GM12891 (cell line): Measurements from ENCODE around the gene ZBTB46.

Source experiments
- DNase-seq: peaks from one replicate; pipeline ENCODE4 v3.0.0; 2011; ENCODE audit warnings: low spot score; ENCODE audit not compliant: insufficient read length
- FAIRE-seq: peaks from 2 replicates; lab custom pipeline; 2011; peaks lifted over from hg19 to GRCh38; lab: Jason Lieb, UNC
- PAX5 ChIP-seq: IDR thresholded peaks from 2 replicates; pipeline ENCODE4 v1.6.1; 2011; ENCODE audit warnings: low read length, moderate library complexity, mild to moderate bottlenecking; ENCODE audit not compliant: insufficient read depth, severe bottlenecking
- POLR2A ChIP-seq: IDR thresholded peaks from 2 replicates; pipeline ENCODE4 v1.6.1; 2011; ENCODE audit warnings: low read depth, low read length, control low read depth
- POLR2AphosphoS5 ChIP-seq: IDR thresholded peaks from 2 replicates; pipeline ENCODE4 v1.6.1; 2011; ENCODE audit warnings: low read depth, low read length, control low read depth
- POU2F2 ChIP-seq: IDR thresholded peaks from 2 replicates; pipeline ENCODE4 v1.6.1; 2011; ENCODE audit warnings: low read depth, mild to moderate bottlenecking, control low read depth, low read length, moderate library complexity
- SPI1 ChIP-seq: IDR thresholded peaks from 2 replicates; pipeline ENCODE4 v1.6.1; 2011; ENCODE audit warnings: low read depth, low read length, control low read depth
- TAF1 ChIP-seq: IDR thresholded peaks from 2 replicates; pipeline ENCODE4 v1.6.1; 2011; ENCODE audit warnings: low read depth, low read length, control low read depth

The ZBTB46 gene

DNA sequence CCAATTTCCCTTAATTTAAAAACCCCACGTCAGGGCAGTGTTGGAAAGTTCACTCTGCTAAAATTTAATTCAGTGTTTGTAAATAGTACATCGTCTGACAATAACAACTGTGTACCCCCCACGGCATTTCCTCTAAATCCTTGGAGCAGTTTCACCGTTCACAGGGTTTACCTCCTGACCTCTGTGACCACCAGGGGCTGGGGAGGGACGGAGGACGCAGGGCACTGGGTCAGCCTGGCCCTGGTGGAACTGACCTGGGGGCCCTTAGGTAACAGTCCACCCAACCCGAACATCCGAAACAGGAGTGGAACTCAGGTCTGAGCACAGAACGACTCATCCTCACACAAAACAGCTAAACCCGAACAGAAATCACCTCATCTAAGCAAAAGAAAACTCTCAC lies 2.1 kb downstream of the ZBTB46 start:
- FAIRE-seq (no peak), DNase-seq (no peak)
- TF ChIP-seq SPI1 (no peak), POLR2AphosphoS5 (no peak), POU2F2 (no peak), PAX5 (no peak), TAF1 (no peak), POLR2A (no peak)

DNA sequence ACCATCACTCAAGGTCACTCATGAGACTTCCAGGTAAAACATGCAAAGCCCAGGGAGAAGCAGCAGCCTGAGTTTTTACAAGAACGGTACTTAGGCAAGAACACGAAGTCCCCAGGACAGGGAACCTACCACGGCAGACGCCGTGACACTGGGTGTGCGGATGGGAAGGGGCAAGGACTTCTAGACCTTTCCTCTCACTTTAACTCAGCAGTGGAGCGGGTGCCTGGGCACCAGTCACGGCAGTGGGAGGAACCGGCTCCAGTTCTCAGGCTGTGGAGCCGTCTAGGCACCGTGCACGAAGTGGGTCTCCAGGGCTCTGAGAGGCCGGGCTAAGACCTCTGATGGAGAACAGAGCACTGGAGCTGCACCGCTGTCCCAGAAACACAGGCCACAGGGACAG lies 2.5 kb downstream of the ZBTB46 start:
- DNase-seq (no peak), FAIRE-seq (no peak)
- TF ChIP-seq TAF1 (no peak), SPI1 (no peak), PAX5 (no peak), POU2F2 (no peak), POLR2A (no peak), POLR2AphosphoS5 (no peak)

DNA sequence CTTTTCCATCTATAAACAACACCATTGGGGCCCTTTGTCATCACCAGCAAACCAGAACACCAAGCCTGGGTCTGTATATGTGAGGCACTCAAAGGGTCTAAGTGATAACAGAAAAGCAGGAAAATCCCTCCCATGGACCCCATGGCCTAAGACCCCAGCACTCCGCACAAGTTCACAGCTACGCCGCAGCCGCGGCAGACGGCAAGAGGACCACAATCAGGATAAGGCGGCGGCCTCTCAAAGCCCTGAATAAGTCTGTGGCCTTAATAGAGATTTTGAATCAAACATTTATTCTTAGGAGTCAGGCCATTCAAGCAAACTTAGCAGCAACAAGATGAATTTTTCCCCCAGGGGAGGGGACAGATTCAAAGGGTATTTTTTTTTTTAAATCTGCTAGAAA lies 2.9 kb downstream of the ZBTB46 start:
- no peak for FAIRE-seq

DNA sequence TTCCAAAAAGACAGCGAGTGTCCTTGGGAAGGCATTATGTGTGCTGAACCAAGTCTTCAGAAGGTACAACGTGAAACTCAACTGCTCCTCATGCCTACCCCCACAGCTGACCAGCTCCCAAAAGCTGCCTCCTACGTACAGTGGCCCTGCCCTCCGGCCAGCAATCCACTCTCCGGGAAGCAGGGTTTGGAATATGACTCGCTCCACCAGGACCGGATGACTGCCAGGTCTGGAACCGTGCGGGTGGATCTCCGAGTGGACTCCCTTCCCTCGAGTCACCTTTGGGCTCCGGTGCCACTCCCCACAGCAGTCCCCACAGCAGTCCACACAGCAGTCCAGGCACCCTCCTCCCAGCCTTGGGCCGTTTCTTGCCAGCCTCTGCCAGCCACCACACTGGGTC lies 4.3 kb downstream of the ZBTB46 start:
- TF ChIP-seq TAF1 (no peak), SPI1 (no peak), PAX5 (no peak), POLR2AphosphoS5 (no peak), POLR2A (no peak), POU2F2 (no peak)
- DNase-seq (no peak), FAIRE-seq (no peak)

More for the DNA sequence above, 2.9 kb downstream of the ZBTB46 start:
- TF ChIP-seq POLR2AphosphoS5 (no peak), PAX5 (no peak), POU2F2 (no peak), POLR2A (no peak), TAF1 (no peak), SPI1 (no peak)
- no peak for DNase-seq

DNA sequence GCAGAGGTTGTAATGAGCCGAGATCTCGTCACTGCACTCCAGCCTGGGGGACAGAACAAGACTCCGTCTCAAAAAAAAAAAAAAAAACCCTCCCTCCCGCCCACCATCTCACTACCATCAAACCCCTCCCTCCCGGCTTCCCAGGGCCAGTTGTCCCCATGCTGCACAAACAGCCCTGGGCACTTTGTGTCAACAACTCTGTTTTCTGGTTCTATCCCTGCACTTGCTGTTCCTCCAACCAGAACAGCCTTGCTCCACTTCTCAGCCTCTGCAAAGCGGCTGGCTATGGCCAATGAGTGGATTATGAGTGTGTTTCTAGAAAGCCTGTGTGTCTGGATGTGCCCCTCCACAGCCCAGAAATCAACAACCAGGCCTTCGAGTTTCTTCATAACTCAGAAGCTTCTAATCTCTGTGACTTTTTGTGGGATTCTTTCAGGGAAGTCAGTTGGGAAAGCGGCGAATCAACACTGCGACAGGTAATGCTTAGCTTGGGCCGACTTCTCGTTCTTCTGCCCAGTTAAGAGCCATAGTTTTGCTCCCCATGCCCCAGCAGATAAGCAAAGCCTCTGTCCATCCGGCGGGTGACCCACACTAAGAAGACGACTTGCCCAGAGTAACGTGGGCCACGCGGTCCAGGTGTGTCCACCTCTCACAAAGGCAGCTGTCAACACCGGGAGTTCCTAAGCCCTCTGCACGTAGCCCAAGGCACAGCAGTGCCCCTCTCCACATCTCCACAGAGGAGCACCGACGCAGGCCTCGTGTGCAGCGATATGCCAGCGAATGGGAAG lies 5.5 kb downstream of the ZBTB46 start:
- TF ChIP-seq POU2F2 (no peak), SPI1 (no peak), POLR2AphosphoS5 (no peak), POLR2A (no peak), PAX5 (no peak), TAF1 (no peak)
- FAIRE-seq = no peak

DNA sequence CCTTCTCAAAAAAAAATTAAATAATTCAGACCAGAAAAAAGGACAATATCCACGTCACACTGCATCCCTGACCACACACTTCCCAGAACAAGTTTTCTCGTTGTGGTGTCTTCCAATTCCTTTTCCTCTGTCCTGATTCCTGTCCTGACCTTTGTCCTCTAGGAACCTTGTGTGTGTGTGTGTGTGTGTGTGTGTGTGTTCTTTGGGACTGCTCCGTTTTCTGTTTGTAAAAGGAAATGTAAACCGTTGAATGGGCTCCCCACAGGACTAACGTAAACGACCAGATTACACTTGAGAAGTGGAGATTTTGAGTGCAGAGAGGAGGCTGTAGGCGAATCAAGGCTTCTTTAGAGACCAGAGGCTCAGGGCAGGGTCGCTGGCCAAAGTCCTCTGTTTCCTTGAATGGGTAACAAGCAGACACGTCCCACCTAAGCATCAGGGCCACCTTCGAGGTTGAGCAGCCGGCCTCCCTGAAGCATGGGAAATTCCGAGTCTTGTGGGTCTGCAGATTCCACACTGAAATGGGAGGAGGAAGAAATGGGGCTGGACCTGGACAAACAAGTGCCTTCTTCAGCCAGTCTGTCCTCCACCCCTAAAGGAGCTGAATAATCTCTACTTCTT lies 7.3 kb downstream of the ZBTB46 start:
- DNase-seq = no peak
- no peak for FAIRE-seq
- TF ChIP-seq POLR2AphosphoS5 (no peak), TAF1 (no peak), POU2F2 (no peak), SPI1 (no peak), PAX5 (no peak), POLR2A (no peak)

More for the DNA sequence above, 5.5 kb downstream of the ZBTB46 start:
- DNase-seq = no peak

DNA sequence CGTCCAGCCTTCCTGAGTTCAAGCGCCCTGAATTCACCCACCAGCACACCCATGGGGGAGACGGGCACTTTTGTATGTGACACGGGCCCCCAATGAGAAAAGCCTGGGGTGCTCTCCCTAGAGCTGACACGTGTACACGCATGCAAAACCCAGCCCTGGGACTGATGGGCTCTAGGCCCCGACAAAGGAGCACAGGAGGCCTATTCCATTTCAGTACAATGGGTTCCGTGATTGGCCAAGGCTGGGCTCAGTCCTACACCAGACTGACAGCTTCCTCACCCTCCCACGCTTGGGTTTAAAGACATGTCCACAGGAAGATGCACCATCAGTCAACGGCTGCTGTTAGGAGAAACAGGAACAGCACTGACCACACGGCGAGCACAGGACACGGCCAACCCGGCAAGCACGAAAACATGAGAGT lies 8.8 kb downstream of the ZBTB46 start:
- no peak for TF ChIP-seq SPI1
- TF ChIP-seq PAX5 = no peak
- TF ChIP-seq POLR2A = no peak
- TF ChIP-seq TAF1 = no peak
- TF ChIP-seq POLR2AphosphoS5 = no peak
- no peak for TF ChIP-seq POU2F2
- FAIRE-seq = no peak

DNA sequence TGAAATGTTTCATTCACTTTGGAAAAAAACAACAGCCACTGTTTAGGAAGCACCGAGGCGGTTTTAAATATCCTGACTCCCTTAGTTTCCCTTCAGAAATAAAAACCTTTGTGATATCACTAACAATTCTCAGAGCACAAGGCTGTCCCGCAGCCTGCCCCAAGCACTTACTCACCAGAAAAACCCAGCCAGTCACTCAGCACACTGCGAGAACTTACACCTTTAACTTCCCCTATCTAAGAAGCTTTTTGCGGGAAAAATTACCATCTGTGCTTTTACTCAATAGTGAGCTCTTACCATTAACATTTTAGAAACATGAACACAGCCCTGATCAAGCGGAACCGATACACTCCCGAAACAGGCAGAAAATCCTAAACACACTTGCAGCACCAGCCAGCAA lies 9.3 kb downstream of the ZBTB46 start:
- DNase-seq = no peak
- FAIRE-seq = no peak
- no peak for TF ChIP-seq POLR2A
- no peak for TF ChIP-seq POLR2AphosphoS5
- no peak for TF ChIP-seq POU2F2
- TF ChIP-seq PAX5 = no peak
- TF ChIP-seq TAF1 = no peak
- TF ChIP-seq SPI1 = no peak

More for the DNA sequence above, 8.8 kb downstream of the ZBTB46 start:
- no peak for DNase-seq

DNA sequence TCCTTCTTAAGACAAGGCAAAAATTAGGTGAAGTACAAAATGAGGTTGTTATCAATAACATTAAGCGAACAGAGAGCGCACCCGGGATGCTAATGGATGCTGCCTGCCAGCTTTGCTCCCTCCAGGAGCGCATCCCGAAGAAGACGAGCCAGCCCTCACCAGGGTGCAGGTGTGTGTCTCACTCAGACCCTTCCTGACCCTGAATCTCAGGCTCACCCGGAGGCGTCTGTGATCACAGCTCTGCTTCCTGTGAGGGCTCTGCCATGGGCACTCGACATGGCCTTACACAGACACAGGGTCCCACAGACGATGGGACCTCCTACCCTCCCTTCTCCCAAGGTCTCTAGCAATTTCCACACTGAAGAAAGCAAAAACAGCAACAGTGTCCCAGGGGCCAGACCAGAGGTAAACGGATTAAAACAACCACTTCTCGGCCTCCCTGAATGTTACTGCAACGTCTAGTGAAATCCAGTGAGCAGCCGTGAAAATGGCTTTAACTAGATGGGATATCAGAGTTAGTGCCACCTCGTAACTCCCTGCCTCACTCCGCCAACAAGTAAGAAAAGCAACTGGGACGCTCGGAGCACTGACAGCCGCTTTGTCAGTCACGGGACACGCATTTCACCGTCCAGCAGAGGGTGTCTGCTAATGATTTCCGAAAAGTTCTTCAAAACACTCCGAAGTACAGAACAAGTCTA lies 11.7 kb downstream of the ZBTB46 start:
- TF ChIP-seq POLR2AphosphoS5 (no peak), POU2F2 (no peak), POLR2A (no peak), SPI1 (no peak), TAF1 (no peak), PAX5 (no peak)
- no peak for DNase-seq
- no peak for FAIRE-seq
